Activated naive CD8-positive, alpha-beta T cell treated with anti-CD3 and anti-CD28 coated beads, Interleukin-2, amount 50 U/mL, for 16 hours (primary cell): ENCODE data around the gene ABCA13.

Source experiments
- DNase-seq: peaks from one replicate; pipeline ENCODE4 v3.0.0-alpha.2; 2020; ENCODE audit warnings: low read depth, low spot score

Gene ABCA13

GRCh38 chr7:48237354-48237753 is 66.1 kb downstream of the ABCA13 start:
- no peak for DNase-seq

DNA sequence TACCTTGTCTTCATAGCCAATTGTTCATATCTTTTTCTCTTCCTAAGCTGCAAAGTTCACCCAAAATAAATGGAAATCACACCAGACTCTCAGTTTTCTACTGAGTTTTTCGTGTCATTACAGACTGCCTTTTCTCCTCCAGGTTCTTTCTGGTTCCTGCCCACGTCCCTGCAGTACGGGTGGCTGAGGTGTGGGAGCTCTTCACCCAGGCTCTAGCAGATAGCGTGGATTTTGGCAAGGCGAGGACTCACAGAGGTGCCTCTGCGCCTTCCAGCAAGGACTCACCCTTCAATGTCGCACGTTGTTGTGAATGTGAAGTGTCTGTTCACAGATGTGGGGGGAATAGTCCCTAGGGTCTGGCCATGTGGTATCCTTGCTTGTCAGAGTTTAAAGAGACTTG is 71.6 kb downstream of the ABCA13 start:
- DNase-seq: no peak

DNA sequence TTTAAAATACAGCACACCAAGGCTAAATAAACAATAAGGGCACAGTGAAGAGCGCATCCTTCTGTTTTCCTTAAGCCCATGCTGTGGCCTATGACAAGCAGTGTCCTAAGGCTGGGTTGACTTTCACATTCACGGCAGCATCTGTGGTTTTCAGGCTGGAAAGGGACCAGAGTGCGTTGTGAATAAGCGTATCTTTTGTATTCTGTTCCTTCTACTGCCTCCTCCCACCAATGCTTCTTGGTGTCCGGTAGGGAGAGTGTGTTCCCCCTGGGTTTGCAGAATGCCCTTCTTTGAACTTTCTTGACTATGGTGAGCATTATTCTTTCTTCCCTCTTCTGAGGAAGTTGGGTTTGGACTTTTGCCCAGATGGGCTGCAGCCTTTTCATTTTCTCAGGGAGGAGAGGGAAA is 73.6 kb downstream of the ABCA13 start:
- no peak for DNase-seq

- DNase-seq: no peak
Measured at GRCh38 chr7:48245751-48246472, 74.7 kb downstream of the ABCA13 start.

GRCh38 chr7:48249166-48249565 is 77.9 kb downstream of the ABCA13 start:
- DNase-seq: no peak

GRCh38 chr7:48250441-48250951 is 79.2 kb downstream of the ABCA13 start:
- no peak for DNase-seq

DNA sequence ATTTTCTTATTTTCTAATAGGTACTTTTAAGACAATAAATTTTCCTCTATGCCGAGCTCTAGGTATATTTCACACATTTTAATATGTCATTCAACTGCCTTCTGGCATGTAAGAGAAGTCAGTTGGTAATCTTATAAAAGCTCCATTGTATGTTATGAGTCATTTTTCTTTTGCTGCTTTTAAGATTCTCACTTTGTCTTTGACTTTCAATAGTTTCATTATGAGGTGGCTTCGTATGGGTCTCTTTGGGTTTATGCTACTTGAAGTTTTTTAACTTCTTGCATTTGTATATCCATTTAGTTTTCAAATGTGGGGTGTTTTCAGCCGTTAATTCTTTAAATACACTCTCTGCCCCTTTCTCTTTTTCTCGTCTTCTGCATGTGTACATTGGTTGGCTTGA is 80.5 kb downstream of the ABCA13 start:
- DNase-seq: no peak

DNA sequence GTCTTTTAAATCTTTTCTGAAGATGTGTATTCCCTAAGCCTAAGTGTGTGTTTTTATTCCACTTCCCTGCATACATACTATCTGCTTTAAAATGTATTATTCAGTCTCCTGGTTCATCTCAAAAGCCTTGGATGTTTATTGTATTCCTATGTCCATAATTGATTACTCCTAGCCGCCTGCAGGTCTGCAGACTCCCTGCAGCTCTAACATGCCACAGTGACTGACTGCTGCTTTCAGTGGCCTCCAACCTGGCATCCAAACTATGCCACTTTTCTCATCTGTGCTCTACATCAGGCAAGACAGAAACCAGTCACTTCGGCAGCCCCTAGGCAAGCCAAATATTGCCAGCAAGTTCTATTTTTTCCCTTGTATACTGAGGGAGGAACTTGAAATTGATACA is 81.7 kb downstream of the ABCA13 start:
- no peak for DNase-seq

GRCh38 chr7:48255046-48255445 is 83.8 kb downstream of the ABCA13 start:
- no peak for DNase-seq

GRCh38 chr7:48259463-48260280 is 88.4 kb downstream of the ABCA13 start:
- no peak for DNase-seq

- DNase-seq: no peak
Measured at GRCh38 chr7:48261696-48262095, 90.4 kb downstream of the ABCA13 start.

DNA sequence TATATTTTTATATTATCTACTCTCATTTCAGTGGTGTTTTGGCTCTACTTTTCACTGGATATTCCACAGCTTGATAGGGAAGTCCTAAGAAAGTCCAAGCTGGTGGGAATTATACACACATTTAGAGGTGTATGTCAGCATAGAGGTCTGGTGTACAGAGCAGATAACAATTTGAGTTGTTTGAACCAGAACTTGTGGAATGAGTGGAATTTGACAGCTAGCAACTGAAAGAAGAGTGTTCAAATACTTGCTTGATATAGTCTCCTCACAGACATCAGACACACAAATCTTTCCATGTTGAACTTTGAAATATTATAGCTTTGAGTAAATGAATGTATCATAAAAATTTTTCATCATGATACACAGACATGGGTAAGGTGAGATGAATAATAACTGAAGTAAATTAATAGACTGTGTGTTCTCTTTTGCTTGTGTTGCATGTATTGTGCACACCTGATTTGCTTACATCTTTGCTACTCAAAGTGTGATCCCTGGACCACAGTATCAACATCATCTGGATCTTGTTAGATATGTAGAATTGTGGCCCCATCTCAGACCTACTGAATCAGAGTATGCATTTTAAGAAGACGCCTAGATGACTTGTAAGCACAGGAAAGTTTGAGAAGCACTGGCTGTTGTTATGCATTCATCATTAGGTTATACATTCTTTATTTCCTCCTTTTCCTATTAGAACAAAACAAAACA is 91.5 kb downstream of the ABCA13 start:
- no peak for DNase-seq

- no peak for DNase-seq
Measured at GRCh38 chr7:48263311-48263650, 92.0 kb downstream of the ABCA13 start.

- no peak for DNase-seq
Measured at GRCh38 chr7:48269066-48269465, 97.8 kb downstream of the ABCA13 start.

- DNase-seq: no peak
Measured at GRCh38 chr7:48274662-48275061, 103.4 kb downstream of the ABCA13 start.

DNA sequence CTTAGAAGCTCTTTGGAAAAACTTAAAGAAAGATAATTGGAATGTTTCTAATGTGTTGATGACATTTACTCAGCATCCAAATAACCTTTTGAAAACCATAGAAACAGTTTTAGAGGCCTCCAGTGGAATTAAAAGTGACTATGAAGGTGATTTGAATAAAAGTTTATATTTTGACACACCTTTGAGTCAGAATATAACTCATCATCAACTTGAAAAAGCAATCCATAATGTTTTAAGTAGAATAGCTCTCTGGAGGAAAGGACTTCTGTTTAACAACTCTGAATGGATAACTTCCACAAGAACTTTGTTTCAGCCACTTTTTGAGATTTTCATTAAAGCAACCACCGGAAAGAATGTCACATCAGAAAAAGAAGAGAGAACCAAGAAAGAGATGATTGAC is 108.2 kb downstream of the ABCA13 start:
- DNase-seq: no peak

DNA sequence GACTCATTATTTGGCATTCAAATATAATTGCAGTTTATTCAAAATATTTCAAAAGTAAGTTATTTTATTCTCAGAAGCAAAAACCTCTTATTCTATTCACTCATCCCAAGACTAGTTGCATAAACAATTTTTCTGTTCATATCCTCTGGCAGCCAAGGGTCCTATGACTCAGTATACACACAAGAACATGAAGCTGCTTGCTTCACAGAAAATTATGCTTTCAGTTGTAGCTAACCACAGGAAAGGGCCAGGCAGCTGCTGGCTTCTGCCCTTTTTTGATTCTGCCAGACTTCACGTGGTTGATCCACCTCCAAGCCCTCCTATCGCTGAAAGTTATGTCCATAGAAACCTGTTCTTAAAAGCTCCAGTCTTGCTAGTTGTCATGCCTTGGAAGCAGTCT is 108.8 kb downstream of the ABCA13 start:
- DNase-seq: no peak

GRCh38 chr7:48285373-48285772 is 114.1 kb downstream of the ABCA13 start:
- no peak for DNase-seq

GRCh38 chr7:48286836-48287235 is 115.6 kb downstream of the ABCA13 start:
- DNase-seq: no peak

DNA sequence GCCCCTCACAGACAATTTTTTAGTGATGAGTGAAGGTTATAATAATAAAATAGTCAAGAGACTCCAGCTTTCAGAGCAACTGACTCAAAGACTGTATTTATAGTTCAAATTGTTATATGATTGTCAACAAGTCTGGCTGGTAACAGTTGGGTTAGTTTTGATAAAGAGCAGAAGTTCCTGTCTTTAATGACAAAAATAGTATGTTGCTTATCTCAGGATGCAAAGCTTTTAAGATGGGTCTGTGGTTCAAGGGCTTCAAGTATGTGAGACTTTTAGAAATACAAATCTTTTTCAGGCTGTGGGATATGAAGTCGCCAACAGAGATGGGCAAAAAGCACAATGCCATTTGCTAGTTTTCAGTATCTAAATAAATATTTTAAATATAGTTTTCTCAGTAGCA is 118.4 kb downstream of the ABCA13 start:
- no peak for DNase-seq

DNA sequence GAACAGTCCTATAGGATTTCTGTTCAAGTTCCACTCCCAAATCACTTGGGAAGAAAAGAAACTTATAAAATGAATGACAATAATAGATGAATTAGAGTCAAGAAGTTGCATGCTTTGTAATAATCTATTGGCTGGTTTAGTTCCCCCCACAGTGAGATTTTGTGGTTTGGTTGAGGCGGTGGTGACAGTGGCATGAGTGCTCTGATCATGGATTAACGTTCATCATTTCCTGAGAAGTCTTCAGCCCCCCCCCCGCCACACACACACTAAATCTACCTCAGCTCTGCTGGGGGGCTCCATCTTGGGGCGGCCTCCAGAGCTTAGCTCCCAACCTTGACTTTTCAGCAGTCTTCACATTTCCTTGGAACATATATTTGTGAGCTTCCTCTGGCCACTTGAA is 121.7 kb downstream of the ABCA13 start:
- DNase-seq: no peak

- DNase-seq: no peak
Measured at GRCh38 chr7:48295296-48295971, 124.2 kb downstream of the ABCA13 start.
